Fibroblast of lung (primary cell): ENCODE measurements around the gene SERPINB6.

ENCODE experiments used
- CTCF ChIP-seq, 2 donors: IDR thresholded peaks in 1 of 2; conservative IDR thresholded peaks in 1 of 2; 1 replicate in 1 of 2; 2 replicates in 1 of 2; pipeline ENCODE4 v1.5.1; 2011 to 2012; ENCODE audit warnings: low read length in 2 of 2, control low read depth in 1 of 2, inconsistent platforms in 1 of 2, low read depth in 1 of 2, mild to moderate bottlenecking in 1 of 2
- EZH2 ChIP-seq: IDR thresholded peaks from 2 replicates; pipeline ENCODE4 v1.5.1; 2012; ENCODE audit warnings: low read length, control low read depth, mild to moderate bottlenecking; ENCODE audit errors: missing control alignments

- TF ChIP-seq CTCF (conservative IDR thresholded peaks at IDR 0.05 in 1 of 2, IDR thresholded peaks at IDR 0.05 in 1 of 2; ENCODE audit: low read depth in 1 of 2, low read length in 2 of 2) (no peak), EZH2 (no peak)
Observed at GRCh38 chr6:2919886-2920285, 51.5 kb downstream of the SERPINB6 start.
